HepG2 (cell line): Measurements from ENCODE around the gene ZC3H13. TPM values are rescaled to one million over a fixed set of nuclear protein-coding genes. Genes with fewer than 3 reads are reported as not detected.

Experiments used
- CEBPG ChIP-seq: IDR thresholded peaks from 2 replicates; pipeline ENCODE4 v1.6.1; 2016
- DBP ChIP-seq: sonication (generic); formaldehyde crosslinking; IDR thresholded peaks from 2 replicates; pipeline ENCODE4 v1.4.0; 2020; ENCODE audit warnings: missing genetic modification reagents; ENCODE audit errors: not compliant biosample characterization
- DR1 ChIP-seq: sonication (generic); formaldehyde crosslinking; IDR thresholded peaks from 2 replicates; pipeline ENCODE4 v1.8.0; 2021; ENCODE audit warnings: mild to moderate bottlenecking, missing genetic modification reagents, inconsistent platforms
- HOXA9 ChIP-seq: sonication (generic); formaldehyde crosslinking; IDR thresholded peaks from 2 replicates; pipeline ENCODE4 v1.8.1; 2022; ENCODE audit warnings: missing genetic modification reagents, mild to moderate bottlenecking, moderate library complexity, borderline replicate concordance
- IKZF5 ChIP-seq: IDR thresholded peaks from 2 replicates; pipeline ENCODE4 v1.6.1; 2018; ENCODE audit warnings: missing genetic modification reagents, mild to moderate bottlenecking, missing compliant biosample characterization
- JUND ChIP-seq: sonication (generic); formaldehyde crosslinking; IDR thresholded peaks from 2 replicates; pipeline ENCODE4 v1.8.0; 2022; ENCODE audit warnings: mild to moderate bottlenecking, missing genetic modification reagents
- MNT ChIP-seq: fragments of 450-650 bp; IDR thresholded peaks from 2 replicates; pipeline ENCODE4 v1.6.1; 2016
- NFKB2 ChIP-seq: sonication (generic); formaldehyde crosslinking; IDR thresholded peaks from 2 replicates; pipeline ENCODE4 v1.4.0; 2020; ENCODE audit warnings: missing genetic modification reagents, borderline replicate concordance
- POLR2G ChIP-seq: fragments of 200-400 bp; formaldehyde crosslinking; IDR thresholded peaks from 2 replicates; pipeline ENCODE4 v1.6.1; 2018; ENCODE audit warnings: mild to moderate bottlenecking, low read depth, low read length, moderate library complexity
- SRSF9 ChIP-seq: fragments of 200-400 bp; formaldehyde crosslinking; IDR thresholded peaks from 2 replicates; pipeline ENCODE4 v1.6.1; 2018; ENCODE audit warnings: borderline replicate concordance, mild to moderate bottlenecking, low read depth, low read length; ENCODE audit not compliant: insufficient read depth, poor library complexity, severe bottlenecking
- SRY ChIP-seq: sonication (generic); formaldehyde crosslinking; IDR thresholded peaks from 2 replicates; pipeline ENCODE4 v1.8.0; 2022; ENCODE audit warnings: mild to moderate bottlenecking, missing genetic modification reagents
- TBX2 ChIP-seq: sonication (generic); formaldehyde crosslinking; IDR thresholded peaks from 2 replicates; pipeline ENCODE4 v1.5.0; 2020; ENCODE audit warnings: missing genetic modification reagents, mild to moderate bottlenecking, borderline replicate concordance
- TRIM22 ChIP-seq: fragments of 450-650 bp; IDR thresholded peaks from 2 replicates; pipeline ENCODE4 v1.6.1; 2017
- ZBTB21 ChIP-seq: sonication (generic); formaldehyde crosslinking; IDR thresholded peaks from 2 replicates; pipeline ENCODE4 v1.4.0; 2020; ENCODE audit warnings: missing genetic modification reagents
- ZBTB7A ChIP-seq: sonication (generic); formaldehyde crosslinking; IDR thresholded peaks from 2 replicates; pipeline ENCODE4 v1.8.0; 2022; ENCODE audit warnings: mild to moderate bottlenecking, missing genetic modification reagents
- ZNF281 ChIP-seq: sonication (generic); formaldehyde crosslinking; IDR thresholded peaks from 2 replicates; pipeline ENCODE4 v1.4.0; 2020; ENCODE audit warnings: missing genetic modification reagents, borderline replicate concordance
- ZNF296 ChIP-seq: sonication (generic); formaldehyde crosslinking; conservative IDR thresholded peaks from 2 replicates; pipeline ENCODE4 v1.5.0; 2020; ENCODE audit warnings: mild to moderate bottlenecking, missing genetic modification reagents
- ZNF3 ChIP-seq: IDR thresholded peaks from 2 replicates; pipeline ENCODE4 v1.7.0; 2017; ENCODE audit warnings: inconsistent platforms
- ZNF616 ChIP-seq: sonication (generic); formaldehyde crosslinking; IDR thresholded peaks from 2 replicates; pipeline ENCODE4 v1.5.0; 2020; ENCODE audit warnings: low read depth, mild to moderate bottlenecking, missing genetic modification reagents
- ZNF691 ChIP-seq: sonication (generic); formaldehyde crosslinking; IDR thresholded peaks from 2 replicates; pipeline ENCODE4 v1.4.0; 2020; ENCODE audit warnings: missing genetic modification reagents, low read depth, mild to moderate bottlenecking, borderline replicate concordance
- polyA plus RNA-seq, 8 experiments: library from polyadenylated mRNA; depleted of rRNA in 3 of 8; stranded (reverse) in 7 of 8; unstranded in 1 of 8; fragments of >200 nt; fragmentation: Illumina TruSeq in 4 of 8; extraction: Trizol in 4 of 8; gene quantifications; 2 replicates each; pipeline versions ENCODE4 v1.2.1 to v1.2.3, GENCODE V29; 2011 to 2016; ENCODE audit warnings: low read depth in 4 of 8, missing spikeins in 1 of 8, mixed read lengths in 1 of 8; ENCODE audit not compliant: insufficient read depth in 1 of 8
- total RNA-seq, 5 experiments: library from RNA; depleted of rRNA; stranded (reverse); fragments of >200 nt; fragmentation: Illumina TruSeq; extraction: Trizol; gene quantifications; 2 replicates each; pipeline ENCODE4 v1.2.3, GENCODE V29; 2016; ENCODE audit warnings: low read depth in 1 of 5

The ZC3H13 gene
- total and polyA plus RNA-seq, 2 of the 13 experiments (the other 11 are each of a cell fraction or from before 2014, with no cell fraction given) = 2.7 to 23.5 TPM

GRCh38 chr13:46052319-46053161, at the start of gene ZC3H13 (continued):
- TF ChIP-seq DBP (no peak), ZBTB21 (CRISPR knock-in tag) (no peak), DR1 (CRISPR knock-in tag) (peak; percentile 27; the same call in 1 of the 2 replicates), MNT (0 out of 2 replicates have a peak, but pooled peaks have one; percentile 7), ZNF281 (CRISPR knock-in tag) (0 out of 2 replicates have a peak, but pooled peaks have one; percentile 25), TRIM22 (no peak), IKZF5 (CRISPR knock-in tag) (peak; percentile 72; the same call in 1 of the 2 replicates), NFKB2 (CRISPR knock-in tag) (peak; percentile 24; the same call in 1 of the 2 replicates), SRSF9 (no peak), POLR2G (peak; percentile 96), CEBPG (CRISPR knock-in tag) (no peak; the same call in 1 of the 2 replicates), ZNF296 (no peak), HOXA9 (no peak), ZNF3 (CRISPR knock-in tag) (no peak), ZNF691 (CRISPR knock-in tag) (peak; percentile 63; the same call in 1 of the 2 replicates), ZNF616 (CRISPR knock-in tag) (peak; percentile 72; the same call in 1 of the 2 replicates), SRY (CRISPR knock-in tag) (no peak), TBX2 (CRISPR knock-in tag) (peak; percentile 41; the same call in 1 of the 2 replicates), ZBTB7A (CRISPR knock-in tag) (no peak), JUND (CRISPR knock-in tag) (no peak)
